Amygdala (tissue), 56 donors: Measurements from ENCODE around the gene CEP83.
"Not testable (repeated sequence)": the region's sequence is repeated elsewhere in the genome, so short reads cannot be mapped to it uniquely, and the experiment has no call there.

ENCODE experiments used
- DNase-seq, 56 donors: peaks; one replicate each; lab custom pipeline; 2025; lab: John Stamatoyannopoulos, UW

The CEP83 gene

DNA sequence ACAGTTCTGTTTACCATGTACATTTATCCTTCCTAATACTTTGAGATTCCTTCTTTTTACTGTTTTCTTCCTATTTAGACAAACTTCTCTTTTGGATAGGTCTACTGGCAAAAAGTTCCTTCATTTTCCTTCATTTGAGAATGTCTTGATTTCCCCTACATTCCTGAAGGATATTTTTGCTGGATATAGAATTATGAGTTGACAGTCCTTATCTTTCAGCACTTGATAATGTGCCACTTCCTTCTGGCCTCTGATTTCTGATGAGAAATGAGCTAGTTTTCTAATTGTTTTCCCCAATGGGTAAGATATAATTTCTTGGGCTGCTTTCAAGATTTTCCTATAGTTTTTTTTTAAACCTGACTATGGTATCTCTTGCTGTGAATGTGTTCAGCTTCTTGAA is 75.6 kb downstream of the CEP83 start:
- no peak for DNase-seq

DNA sequence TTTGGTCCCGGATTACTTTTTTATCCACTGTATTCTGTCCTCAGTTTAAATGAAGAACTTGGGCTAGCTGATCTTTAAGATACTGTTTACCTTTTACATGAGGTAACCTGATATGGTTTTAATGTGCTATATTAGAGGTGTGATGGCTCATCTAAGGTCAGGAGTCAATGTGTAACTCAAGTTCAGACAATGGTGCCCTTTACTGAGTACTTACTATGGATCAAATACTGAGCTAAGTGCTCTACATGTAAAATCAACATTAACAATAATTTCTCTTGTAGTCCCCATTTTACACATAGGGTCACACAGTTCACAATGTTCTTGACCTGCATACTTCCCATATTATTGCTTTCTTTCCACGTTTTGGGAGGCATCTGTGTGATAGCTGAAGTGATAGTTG is 79.2 kb downstream of the CEP83 start:
- no peak for DNase-seq

DNA sequence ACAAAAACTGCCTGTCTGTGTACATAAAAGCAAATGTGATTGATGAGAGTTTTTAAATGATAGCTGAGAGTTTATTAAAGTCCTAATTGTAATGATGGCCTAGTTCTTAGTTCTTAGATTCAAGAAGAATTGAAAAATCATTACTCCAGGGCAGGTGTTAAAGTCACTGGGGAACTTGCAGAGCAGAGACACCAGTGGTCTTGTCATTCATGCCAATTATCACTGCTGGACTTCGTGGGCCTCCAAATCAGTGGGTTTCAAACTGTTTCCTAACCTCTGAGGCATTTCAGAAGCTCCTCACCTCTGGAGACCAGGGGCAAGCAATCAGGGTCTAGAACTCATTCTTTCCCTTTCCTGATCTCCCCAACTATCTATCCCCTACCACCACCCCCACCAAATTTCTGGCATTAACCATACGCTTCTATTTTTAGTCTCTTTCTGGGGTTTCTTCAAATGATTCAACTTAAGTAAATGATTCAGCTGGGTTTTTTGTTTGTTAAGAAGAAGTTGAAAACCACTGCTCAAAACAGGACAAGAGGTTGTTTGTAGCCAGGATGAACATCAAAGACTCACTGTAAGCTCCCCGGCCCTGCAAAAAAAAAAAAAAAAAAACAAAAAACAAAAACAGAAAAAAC is 80.1 kb downstream of the CEP83 start:
- no peak for DNase-seq

GRCh38 chr12:94377599-94377998 is 82.1 kb downstream of the CEP83 start:
- no peak for DNase-seq

DNA sequence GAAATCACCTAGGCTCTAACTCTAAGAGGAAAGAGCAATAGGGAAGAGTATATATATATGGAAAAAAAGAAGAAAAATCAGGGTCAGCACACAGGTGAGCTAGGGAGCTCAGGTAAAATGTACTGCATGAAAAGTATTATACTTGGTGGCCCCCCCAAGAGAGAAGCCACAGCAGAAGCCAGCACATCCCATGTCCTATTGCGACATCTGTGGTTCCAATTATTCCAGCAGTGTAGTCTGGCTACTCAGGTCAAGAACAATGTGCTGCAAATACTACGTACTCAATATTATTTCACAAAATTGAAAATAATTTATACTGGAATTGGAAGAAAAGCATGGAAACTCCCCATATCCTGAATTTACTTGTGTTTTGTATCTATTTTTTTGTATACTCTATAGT is 85.5 kb downstream of the CEP83 start:
- DNase-seq = no peak

DNA sequence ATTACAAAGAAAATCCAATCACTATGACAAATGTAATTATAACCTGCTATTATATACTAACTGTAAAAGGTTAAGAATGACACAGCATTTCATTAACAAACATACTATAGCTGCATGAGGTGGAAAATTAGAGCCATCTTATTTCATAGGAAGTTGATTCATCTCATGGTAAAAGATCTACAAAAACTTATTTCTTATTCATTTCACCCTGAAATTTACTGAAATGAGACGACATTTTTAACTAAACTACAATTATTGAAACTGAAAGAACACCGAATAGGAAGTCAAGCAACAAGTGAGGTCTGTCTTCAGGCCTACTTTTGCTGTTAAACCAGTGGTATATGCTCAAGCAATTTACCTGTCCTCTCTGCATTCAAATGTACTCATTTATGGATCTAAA is 87.2 kb downstream of the CEP83 start:
- DNase-seq = no peak

DNA sequence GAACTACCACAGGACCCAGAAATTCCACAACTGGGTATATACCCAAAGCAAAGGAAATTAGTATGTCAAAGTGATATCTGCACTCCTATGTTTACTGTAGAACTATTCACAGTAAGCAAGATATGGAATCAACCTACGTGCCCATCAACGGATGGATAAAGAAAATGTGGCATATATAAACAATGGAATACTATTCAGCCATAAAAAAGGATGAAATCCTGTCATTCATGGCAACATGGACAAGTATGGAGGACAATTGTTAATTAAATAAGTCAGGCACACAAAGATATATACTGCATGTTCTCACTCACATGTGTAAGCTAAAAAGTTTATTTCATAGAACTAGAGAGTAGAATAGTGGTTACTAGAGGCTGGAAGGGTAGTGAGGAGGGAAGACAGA is 97.0 kb downstream of the CEP83 start:
- DNase-seq = no peak

GRCh38 chr12:94359761-94360160 is 99.9 kb downstream of the CEP83 start:
- no peak for DNase-seq

DNA sequence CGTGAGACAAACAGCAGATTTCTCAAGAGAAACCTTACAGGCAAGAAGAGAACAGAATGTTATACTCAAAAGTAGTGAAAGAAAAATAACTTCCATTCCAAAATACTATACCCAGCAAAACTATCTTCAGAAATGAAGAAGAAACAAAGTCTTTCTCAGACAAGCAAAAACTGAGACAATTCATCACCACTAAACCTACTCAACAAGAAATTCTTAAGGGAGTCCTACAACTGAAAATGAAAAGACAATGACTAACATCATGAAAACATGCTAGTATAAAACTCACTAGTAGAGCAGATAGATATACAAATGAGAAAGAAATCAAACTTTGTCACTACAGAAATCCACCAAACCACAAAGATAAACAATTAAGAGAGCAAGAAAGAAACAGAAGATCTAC is 106.5 kb downstream of the CEP83 start:
- DNase-seq = no peak

GRCh38 chr12:94340573-94340972 is 119.1 kb downstream of the CEP83 start:
- no peak for DNase-seq

GRCh38 chr12:94338006-94338794 is 121.5 kb downstream of the CEP83 start:
- no peak for DNase-seq

GRCh38 chr12:94336211-94336925 is 123.3 kb downstream of the CEP83 start:
- DNase-seq = no peak

DNA sequence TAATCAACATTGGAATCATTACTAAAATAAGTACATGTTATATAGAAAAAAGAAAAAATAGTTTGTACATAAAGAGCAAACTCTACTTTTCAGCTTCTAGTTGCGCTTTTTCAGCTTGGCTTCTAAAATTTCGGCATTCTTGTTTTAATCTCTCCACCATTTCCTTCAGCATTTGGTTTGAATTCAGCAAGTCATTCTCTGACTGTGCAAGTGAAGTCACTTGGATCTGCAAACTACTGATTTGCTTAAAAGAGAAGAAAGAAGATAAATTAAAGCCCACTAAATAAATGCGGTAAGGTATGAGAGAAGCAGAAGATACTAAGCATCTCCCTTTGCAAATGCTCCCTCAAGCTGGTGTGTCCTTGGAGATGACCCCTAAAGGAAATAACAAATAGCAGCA is 126.3 kb downstream of the CEP83 start:
- DNase-seq = no peak

GRCh38 chr12:94329366-94329765 is 130.3 kb downstream of the CEP83 start:
- DNase-seq = no peak

DNA sequence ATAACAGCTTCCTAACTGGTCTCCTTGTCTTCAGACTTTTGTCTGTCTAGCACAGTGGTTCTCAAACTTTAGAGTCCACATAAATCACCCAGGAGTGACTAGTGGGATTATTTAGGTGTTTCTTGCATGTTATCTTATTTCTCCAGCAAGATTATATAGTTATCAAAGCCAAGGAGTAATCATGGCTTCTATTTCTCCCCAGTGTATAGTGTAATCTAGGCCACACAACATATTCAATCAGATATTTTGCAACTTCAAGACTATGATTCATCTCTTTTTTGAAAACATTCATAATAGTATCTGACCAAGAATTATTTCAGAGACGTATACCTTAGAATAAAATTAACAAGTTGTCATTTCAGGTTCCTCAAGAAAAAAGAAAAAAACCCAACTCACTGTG is 131.9 kb downstream of the CEP83 start:
- no peak for DNase-seq

DNA sequence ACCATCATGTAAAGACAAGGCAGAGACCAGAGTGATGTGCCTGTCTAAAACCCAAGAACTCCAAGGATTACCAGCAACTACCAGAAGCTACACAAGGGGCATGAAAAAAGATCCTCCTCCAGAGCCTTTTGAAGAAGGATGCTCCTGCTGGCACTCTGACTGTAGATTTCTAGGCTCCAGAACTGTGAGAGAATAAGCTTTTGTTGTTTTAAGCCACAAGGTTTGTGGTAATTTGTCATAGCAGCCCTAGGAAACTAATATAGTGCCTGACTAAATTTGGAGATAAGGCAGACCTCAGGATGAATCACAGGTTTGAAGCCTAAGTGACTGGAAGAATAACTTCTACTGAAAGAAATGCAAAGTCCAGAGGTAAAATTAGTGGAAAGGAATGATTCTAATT is 132.9 kb downstream of the CEP83 start:
- DNase-seq = no peak

DNA sequence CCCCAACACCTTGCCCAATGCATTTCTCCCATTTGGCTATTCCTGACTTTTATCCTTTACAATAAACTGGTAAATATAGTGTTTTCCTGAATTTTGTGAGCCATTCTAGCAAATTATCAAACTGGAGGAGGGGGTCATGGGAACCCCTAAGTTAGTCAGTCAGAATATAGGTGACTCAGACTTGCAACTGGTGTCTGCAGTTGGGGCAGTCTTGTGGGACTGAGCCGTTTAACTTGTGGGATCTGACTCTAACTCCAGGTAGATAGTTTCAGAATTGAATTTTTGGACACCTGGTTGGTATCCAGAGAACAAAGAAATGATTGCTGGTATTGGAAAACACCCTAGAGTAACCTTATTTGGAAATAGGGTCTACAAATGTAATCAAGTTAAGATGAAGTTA is 133.4 kb downstream of the CEP83 start:
- DNase-seq = no peak

DNA sequence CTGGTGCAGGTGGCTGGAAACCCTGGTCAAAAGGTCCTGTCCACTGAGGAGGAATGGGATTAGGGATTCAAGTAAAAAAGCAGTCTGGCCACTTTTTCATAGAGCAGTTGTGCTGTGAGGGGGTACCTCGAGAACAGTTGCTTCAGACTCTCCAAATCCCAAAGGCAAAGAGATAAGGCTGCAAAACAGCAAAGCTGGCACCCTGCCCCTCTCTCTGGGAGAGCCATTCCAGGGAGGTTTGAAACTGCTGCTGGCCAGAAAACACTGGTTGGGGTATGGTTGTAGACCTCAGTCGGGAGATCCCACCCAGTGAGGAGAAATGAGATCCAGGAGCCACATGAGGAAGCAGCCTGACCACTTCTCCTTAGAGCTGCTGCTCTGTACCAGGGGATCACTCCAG is 137.3 kb downstream of the CEP83 start:
- DNase-seq = no peak

DNA sequence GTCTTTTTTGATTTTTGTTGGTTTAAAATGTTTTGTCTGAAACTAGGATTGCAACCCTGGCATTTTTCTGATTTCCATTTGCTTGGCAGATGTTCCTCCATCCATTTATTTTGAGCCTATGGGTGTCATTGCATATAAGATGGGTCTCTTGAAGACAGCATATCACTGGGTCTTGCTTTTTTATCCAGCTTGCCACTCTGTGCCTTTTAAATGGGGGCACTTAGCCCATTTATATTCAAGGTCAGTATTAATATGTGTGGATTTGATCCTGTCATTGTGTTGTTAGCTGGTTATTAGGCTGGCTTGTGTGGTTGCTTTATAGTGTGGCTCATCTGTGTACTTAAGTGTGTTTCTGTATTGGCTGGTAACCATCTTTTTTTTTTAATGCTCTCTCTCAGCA is 139.6 kb downstream of the CEP83 start:
- DNase-seq = no peak

GRCh38 chr12:94318181-94318580 is 141.5 kb downstream of the CEP83 start:
- DNase-seq = no peak

- not testable (repeated sequence) for DNase-seq
Measured at GRCh38 chr12:94316600-94316999, 143.1 kb downstream of the CEP83 start.

GRCh38 chr12:94312378-94312777 is 147.3 kb downstream of the CEP83 start:
- DNase-seq = no peak
